GM18867 (cell line): ENCODE measurements around the gene UVRAG.

ENCODE experiments used
- ATAC-seq: cut with Tn5 transposase; IDR thresholded peaks from one replicate; pipeline ENCODE4 v1.9.1; 2021; ENCODE audit warnings: mild to moderate bottlenecking, moderate library complexity; ENCODE audit not compliant: unreplicated experiment

UVRAG gene

DNA sequence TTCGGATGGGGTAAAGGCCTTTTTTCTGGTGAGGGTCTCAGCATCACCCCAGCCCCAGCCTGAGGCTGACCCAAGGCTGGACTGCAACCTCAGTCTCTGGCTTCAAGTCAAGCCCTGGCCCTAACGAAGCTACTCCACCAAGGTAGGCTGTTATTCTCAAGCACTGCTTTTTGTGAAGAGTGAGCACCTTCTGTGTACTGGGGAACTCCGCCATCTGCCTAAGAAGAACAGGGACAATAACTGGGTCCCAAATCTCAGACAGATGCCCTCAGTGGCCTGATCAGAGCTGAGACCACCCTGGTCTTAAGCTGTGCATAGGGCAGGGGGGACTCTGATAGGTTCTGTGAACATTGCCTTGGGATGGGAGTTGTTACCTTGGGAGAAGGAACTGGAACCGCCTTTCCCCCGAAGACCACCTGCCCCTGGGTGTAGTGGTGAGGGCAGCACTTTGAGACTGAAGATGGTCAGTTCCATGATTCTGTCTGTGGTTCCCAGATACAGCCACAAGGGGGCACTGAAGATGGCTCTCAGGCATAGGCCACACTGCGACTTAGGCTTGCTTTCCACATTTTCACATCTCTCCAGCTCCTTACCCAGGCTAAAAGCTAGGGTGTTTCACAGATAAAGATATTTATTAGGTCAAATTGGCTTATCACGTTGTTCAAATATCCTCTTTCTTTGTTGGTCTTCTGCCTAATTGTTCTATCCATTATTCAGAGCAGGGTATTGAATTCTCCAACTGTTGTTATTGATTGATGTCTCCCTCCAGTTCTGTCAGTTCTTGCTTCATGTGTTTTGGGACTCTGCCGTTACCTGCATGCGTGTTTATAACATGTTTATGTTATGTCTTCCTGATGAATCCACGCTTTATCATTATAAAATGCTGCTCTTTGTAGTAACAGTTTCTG, 11.8 kb upstream of the UVRAG start:
- ATAC-seq, result peak; percentile 71

DNA sequence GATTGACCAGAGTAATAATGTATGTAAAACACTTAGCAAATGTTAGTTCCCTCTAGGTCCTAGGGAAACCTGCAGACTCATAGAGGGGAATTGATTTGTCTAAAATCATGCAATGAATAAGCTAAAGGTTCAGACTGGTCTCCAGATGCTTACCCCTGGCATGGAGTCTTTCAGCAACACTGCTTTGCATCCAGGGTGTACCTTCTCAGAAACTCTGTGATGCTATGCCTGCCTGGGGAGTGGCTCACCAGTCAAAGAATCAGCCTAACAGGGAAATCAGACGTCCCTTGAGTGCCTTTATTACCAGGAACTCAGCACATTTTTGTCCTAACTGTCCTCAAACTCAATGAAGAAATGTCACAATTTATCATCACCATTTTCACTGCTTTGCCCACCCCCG, 5.9 kb upstream of the UVRAG start:
- no peak for ATAC-seq

DNA sequence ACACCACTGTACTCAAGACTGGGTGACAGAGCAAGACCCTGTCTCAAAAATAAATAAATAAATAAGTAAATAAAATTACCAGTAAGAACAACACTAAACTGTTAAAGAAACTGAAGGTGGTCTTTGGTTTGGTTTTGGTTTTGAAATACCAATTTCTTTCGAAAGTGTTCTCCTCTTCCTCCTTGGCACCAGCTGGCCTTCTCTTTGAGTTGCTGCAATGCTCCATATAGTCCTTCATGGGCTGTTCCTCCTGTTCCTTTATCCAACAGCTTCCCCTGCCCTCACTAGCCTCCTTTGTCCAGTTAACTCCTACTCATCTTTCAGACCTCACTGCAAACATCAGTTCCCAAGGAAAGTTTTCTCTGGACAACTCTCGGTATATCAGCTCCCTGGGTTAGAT, 5.0 kb upstream of the UVRAG start:
- ATAC-seq, result no peak

DNA sequence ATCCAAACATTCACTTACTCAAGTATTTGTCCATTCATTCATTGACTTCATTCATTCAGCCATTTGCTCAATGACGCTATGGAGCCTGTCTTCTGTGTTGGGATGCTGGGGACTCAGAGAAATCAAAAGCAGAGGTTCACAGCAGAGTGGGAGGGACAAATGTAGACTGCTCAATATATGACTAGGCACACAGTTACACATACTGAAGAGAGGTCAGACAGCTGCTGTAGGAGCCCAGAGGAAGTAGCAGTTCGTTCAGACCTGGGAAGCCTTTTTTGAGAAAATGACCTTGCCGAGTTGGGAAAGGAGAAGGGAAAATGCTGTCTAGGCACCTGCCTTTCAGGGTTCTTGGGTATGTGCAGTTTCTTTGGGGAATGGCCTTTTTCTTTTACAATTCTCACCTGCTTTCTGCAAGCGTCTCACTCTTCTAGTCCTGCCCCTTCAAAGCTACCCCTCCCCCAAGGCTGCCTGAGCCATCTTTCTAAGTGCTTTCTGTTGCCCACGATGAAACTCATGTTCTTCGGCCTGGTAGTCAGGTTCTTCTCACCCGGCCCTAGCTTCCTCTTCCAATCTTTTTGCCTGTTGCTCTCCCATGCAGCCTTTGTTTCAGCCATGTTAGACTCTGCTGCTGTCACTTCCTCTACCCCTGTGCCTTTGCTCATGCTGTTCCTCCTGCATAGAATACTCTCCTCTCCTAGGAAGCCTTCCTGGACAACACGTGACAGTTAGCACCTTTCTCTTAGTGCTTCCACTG, 4.2 kb upstream of the UVRAG start:
- ATAC-seq, result peak; percentile 20

DNA sequence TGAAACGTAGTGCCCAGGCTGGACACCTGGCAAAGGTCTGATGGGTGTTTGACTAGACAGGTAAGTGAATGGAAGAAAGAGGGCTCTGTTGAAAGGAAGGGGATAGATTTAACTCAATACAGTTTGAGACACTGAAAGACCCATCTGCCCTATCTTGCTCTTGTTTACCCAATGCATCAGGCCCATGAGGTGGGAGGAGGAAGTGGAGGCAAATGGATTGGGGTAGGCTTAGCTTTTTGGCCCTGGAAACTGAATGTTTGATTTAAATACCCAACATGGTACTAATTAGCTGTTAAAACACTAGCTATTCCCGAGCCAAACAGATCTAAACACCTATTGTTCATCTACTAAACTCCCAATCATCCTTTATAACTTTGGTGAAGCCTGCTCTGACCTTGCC, 3.5 kb upstream of the UVRAG start:
- no peak for ATAC-seq

DNA sequence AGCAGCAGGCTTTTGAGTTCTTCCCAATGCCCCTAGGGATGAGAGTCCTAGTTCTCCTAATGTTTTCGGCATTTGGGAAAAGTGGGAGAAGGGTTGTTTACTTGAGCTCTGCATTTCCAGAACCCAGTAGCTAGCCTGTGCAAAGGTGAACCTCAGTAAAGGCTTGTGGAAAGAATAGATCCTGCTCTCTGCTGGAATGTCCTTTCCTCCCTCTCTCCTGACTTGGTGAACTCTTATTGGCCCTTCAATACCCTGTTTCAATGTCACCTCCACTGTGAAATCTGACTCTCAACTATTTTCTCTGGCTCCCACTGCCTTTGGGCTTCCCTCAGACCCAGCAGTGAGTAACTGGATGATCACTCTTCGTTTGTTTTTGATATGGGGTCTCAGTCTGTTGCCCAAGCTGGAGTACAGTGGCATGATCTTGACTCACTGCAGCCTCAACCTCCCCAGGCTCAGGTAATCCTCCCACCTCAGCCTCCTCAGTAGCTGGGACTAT, 2.4 kb upstream of the UVRAG start:
- no peak for ATAC-seq

DNA sequence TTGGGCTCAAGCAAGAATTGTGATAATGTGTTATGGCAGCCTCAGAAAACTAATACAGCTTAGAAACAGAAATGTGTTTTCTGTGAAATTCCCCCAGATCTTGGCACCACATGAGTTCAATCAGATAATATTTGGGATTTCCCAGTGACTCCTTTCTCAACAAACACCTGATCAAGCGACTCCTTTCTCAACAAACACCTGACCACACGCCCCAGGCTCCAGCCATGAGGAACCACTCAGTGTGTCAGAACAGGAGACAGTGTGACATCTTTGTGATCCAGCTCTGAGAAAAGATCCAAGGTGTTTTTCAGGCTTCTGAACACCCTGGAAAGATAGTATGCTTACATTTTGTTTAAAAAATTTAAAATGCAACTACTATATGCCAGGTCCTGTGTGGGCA, 1.9 kb upstream of the UVRAG start:
- ATAC-seq, result no peak

DNA sequence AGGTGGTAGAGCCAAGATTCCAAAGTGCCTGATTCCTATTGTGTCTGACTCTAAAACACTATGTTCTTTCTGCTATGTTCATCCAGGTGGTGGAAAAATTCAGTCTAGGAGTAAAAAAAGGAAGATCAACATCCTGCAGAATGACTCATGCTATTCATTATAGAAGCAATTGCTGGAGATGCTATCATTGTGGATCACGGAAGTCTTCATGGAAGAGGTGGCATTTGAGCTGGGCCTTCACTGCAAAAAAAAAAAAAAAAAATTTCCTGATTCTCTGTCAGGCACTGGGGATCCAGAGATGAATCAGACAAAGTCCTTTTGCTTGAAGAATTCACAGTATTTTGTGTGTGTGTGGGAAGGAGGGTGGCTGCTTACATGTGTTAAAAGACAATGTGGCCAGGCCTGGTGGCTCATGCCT, 1.4 kb upstream of the UVRAG start:
- no peak for ATAC-seq

DNA sequence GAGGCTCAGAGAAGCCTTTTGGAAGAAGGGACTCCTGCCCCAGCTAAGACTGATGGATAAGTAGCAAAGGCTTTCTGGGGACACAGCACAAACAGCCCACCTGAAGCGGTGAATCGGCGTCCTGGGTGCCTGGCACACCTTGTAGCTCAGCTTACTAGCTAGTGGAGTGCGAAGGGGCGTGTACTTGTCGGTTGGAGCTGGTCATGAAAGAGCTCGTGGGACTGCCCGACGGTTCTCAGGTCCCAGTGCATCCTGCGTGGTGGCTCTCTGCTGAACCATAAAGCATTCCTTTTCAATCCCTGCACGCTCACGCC, 690 bp upstream of the UVRAG start:
- ATAC-seq, result peak; percentile 34

DNA sequence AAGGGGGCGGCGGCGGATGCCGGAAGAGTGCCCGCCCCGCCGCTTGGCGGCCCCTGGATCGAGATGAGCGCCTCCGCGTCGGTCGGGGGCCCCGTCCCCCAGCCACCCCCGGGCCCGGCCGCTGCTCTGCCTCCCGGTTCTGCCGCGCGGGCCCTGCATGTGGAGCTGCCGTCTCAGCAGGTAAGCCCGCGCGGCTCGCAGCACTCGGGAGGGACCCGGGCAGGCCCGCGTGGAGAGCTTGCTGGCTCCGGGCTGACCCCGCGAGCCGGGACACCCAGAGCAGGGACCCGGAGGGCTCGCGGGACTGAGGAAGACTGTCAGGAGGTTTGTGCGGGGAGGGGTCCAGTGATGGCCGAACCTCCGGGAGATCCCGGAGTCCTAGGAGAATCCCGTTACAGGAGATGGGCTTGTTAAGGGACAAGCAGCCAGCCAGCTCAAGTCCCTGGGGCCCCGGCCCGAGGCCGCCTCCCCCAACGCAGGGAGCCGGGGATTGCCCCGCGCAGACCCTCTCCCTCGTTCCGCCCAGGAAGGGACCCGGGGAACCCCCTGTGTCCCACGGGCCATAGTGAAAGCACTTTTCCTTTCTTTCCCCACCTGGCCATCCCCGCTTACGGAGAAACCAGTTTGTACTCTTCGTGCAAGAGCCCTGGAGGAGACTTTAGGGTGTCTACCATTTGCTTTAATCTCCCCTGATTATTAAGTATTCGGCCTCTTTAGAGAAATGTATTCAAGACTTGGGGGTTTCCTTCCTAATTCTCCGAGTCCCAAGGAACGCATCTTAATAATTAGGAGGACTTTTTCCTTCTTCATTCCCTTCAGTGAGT, 547 bp downstream of the UVRAG start:
- peak; percentile 6 for ATAC-seq

DNA sequence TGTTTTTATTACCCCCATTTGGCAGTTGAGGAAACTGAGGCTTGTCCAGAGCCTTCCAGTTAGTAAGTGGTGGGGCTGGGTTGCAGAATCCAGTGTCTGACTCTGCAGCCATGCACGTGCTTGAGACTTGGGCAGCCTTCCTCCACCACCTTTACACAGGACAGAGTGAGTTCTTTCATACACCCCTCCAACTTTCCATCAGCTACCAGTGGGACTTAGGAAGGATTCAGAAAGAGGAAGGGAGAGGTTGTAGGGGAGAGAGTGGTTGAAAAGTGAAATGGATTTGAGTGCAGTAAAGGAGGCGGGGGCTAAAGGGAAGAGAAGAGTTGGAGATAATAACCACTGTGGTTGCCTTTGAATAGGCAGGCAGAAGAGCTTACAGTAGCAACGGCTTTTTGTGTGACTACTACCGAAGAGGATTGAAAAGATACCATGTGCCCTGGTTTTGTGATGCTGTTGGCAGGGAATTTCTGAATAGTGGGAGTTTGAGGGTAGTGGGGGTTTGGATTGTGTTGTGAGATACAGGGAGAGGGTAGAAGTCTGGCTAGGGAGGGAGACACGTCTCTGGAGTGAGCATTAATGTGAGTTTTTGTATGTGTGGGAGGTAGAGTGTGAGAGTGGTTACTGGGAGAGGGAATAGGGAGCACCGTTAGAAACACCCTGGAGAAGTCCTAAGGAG, 1.7 kb downstream of the UVRAG start:
- no peak for ATAC-seq

DNA sequence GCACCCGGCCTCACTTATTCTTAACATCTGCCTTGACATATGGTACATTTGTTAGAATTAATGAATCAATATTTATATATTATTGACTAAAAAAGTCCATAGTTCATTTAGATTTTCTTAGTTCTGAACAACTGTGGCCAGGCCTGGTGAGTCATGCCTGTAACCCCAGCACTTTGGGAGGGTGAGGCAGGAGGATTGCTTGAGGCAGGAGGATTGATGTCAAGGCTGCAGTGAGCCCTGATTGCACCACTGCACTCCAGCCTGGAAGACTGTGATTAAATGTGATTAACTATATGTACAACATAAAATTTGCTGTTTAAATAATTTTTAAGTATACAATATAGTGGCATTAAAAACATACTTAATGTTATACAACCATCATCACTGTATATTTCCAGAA, 5.6 kb downstream of the UVRAG start:
- ATAC-seq, result no peak

DNA sequence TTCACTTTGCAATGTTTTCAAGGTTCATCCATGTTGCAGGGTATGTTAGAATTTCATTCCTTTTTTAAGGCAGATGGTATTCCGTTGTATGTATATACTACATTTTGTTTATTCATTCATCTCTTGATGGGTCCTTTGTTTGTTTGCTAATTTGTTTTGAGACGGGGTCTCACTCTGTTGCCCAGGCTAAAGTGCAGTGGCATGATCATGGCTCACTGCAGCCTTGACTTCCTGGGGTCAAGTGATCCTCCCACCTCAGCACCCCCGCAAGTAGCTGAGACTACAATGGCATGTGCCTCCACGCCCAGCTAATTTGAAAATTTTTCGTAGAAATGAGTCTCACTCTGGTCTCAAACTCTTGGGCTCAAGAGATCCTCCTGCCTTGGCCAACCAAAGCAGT, 6.2 kb downstream of the UVRAG start:
- ATAC-seq, result no peak

DNA sequence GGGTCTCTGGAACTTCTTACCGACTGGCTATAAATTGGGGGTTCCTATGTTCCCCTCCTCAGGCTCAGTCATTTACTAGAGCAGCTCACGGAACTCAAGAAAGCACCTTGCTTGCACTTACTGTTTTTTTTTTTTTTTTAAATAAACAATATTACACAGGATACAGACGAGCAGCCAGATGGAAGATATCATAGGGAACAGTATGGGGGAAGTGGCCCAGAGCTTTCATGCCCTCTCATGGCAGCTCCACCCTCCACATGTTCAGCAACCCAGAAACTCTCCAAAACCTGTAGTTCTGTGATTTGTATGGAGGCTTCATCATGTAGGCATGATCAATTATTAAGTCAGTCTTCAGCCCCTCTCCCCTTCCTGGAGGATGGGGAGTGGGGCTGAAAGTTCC, 7.5 kb downstream of the UVRAG start:
- ATAC-seq, result no peak

DNA sequence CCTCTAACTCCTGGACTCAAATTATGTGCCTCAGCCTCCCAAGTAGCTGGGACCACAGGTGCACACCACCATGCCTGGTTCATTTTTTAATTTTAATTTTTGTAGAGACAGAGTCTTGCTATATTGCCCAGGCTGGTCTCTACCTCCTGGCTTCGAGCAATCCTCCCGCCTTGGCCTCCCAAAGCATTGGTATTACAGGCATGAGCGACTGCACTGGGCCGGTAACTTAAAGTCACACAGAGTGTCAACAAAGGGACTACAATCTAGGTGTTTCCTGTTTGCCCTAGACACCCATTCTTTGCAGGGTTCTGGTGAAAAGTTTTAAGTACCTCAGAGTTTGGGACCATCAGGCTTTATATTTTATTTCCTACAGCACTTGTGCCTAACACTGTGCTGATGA, 8.4 kb downstream of the UVRAG start:
- no peak for ATAC-seq

DNA sequence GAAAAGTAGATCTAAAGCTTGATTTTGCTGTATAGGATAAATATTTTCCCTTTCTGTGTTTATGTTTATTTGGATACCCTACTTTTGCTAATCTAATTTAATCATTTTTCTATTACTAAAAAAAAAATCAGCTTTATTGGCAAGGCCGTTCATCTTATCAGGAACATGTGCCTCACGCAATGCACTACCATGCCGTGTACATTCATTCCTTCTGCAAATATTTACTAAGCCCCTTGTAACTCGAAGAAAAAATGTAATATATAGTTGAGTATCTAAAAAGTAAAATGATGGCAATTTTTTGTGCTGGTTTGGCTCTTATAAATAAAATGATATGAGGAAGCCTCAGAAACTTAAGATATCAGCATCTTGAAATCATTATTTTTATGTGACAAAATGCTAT, 8.9 kb downstream of the UVRAG start:
- peak; percentile 1 for ATAC-seq

DNA sequence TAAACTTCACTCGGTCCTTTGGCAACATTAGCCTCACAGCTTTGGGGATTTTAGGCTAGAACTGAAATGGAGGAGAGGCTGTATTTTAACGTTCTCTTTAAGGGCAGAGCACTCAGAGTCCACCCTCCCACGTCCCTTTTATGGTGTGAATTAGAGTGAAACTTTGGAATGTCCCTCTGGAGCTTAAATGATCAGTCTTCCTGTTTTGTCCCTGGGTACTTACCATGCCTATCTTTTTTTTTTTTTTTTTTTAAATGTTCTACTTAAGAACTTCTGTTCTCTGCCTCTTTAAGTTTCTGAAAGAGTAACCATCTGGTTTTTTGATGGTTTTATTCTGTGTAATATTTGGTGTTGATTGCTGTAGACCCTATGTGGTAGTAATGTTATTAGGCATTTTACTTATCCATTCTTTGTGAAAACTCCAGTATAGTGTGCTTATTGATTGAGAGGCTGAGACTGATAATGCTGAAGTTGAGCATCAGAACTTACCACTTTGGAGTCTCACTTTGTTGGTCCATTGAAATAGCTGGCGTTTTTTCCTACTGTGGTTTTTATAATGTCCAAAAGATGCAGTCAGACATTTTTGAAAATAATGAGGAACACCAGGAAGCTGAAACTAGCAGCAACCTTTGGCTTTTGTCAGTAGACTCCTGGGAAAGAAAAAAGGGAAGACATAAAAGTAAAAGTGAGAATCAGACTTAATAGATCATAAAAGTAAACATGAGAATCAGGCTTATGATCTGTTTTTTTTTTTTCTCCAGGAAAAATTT, 11.6 kb downstream of the UVRAG start:
- ATAC-seq, result no peak

DNA sequence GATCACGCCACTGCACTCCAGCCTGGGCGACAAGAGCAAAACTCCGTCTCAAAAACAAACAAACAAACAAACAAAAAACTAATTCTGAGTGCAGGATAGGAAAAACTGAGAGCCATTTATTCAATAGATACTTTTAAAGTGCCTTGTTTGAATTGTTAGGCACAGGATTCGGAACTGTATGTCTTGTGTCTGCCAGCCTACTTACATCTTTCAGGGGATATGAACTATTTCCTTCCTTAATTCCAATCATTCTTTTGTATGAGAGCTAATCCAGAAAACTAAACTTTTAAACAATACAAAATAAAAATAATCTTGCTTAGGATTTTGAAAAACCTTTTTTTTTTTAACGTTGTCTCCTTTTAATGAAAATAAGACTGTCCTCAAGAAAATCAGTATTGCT, 12.6 kb downstream of the UVRAG start:
- no peak for ATAC-seq

DNA sequence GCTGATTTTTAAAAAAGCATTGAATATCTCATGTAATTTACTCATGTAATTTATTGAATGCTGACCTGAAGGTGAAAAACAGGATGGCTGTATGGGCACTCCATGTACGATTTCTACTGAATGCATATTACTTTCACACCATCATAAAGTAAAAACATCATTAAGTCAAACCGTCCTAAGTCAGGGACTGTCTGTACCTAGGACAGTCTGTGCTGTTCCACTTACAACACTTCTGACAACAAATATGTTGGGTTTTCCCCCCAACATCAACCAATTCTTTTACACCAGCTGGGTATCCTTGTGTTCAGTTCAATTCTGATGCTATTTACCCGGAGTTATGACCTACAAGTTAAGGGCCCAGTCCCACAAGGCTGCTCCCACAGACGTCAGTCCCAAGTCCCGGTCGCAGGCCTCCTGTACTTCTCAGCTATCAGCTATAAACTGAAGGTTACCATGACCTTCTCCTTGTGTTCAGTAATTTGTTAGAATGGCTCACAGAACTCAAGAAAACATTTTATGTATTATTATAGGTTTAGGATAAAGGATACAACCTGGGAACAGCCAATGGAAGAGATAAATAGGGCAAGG, 17.0 kb downstream of the UVRAG start:
- no peak for ATAC-seq

DNA sequence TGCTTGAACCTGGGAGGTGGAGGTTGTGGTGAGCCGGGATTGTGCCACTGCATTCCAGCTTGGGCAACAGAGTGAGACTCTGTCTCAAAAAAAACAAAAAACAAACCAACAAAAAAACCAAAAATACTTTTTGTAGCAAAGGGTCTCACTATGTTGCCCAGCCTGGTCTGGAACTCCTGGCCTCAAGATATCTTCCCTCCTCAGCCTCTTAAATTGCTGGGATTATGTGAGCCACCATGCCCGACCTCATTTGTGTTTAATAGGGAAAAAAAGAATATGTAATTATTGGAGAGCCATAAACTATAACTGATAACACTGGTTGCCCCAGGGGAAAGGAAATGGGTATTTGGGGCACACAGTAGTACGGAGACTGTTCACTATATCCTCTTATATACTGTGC, 19.7 kb downstream of the UVRAG start:
- ATAC-seq, result no peak
